ENCODE data around the gene CDK5RAP1.

Gene CDK5RAP1

GRCh38 chr20:33328157-33329137 is 72.9 kb downstream of the CDK5RAP1 start:
- no peak for DNase-seq

DNA sequence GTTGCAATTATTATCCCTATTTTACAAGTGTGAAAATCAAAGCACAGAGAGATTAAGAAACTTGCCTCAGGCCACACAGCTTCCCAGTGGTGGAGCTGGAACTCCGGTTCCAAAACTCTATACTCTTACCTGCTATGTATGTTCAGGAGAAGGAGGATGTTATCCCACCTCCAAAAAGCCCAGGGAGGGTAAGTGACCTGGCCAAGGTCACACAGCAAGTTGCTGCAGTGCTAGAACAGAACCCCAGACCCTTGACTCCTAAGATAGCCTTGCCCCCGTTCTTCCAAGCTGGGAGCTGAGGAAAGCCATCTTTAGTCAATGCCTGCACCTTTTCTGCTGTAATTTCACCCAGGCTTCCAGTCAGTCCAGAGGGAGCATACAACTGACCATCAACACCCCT is 76.0 kb downstream of the CDK5RAP1 start:
- DNase-seq: no peak

- DNase-seq: no peak
Measured at GRCh38 chr20:33323236-33323635, 78.1 kb downstream of the CDK5RAP1 start.

- DNase-seq: no peak
Measured at GRCh38 chr20:33322456-33322855, 78.9 kb downstream of the CDK5RAP1 start.

GRCh38 chr20:33320006-33320405 is 81.3 kb downstream of the CDK5RAP1 start:
- DNase-seq: no peak

GRCh38 chr20:33318096-33318429 is 83.3 kb downstream of the CDK5RAP1 start:
- DNase-seq: no peak

- no peak for DNase-seq
Measured at GRCh38 chr20:33317424-33318095, 83.8 kb downstream of the CDK5RAP1 start.

- no peak for DNase-seq
Measured at GRCh38 chr20:33316958-33317357, 84.4 kb downstream of the CDK5RAP1 start.

GRCh38 chr20:33316343-33316742 is 85.0 kb downstream of the CDK5RAP1 start:
- no peak for DNase-seq

- DNase-seq: no peak
Measured at GRCh38 chr20:33313686-33314314, 87.5 kb downstream of the CDK5RAP1 start.

- DNase-seq: no peak
Measured at GRCh38 chr20:33312583-33312982, 88.7 kb downstream of the CDK5RAP1 start.

DNA sequence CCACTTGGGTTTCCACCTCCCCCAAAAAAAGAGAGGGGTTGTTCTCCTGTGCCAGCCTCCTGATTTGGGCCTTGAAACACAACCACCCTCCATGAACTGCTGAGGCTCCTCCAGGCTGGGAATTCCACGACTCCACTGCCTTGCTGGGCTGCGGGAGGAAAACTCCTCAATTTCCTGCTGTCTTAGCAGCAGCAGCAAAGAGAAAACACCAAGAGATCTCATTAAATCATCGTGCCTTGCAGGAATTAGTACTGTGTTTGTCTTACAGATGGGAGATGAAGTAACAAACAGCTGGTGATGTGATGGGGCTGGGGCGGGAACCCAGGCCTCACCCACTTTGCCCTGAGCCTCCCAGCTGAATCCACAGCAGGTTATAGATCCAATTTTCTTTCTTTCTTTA is 89.3 kb downstream of the CDK5RAP1 start:
- DNase-seq: no peak

- DNase-seq: no peak
Measured at GRCh38 chr20:33311011-33311410, 90.3 kb downstream of the CDK5RAP1 start.

DNA sequence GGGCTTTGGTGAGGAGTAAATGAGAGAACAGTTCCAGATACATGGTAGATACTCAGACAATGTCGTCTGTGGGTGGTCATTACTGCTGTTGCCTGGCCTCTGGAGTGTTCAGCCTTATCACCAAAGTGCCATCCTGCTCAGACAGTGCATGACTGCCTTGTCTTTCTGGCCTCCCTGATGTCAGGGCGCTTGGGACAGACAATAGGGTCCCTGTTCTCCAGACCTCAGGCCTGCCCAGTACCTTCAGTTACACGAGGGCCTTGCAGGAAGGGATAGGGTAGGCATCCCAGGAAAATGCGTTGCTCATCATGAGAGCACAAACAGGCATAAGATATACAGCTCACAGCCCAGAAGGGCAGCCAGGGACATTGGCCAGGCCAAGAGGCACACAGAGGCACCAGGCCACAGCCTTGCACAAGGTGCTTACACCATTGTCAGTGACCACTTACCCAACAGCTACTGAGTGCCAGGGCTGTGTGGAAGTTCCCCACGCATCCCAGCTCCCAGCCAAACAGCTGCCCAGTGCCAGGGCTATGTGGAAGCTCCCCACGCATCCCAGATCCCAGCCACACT is 90.9 kb downstream of the CDK5RAP1 start:
- DNase-seq: no peak

DNA sequence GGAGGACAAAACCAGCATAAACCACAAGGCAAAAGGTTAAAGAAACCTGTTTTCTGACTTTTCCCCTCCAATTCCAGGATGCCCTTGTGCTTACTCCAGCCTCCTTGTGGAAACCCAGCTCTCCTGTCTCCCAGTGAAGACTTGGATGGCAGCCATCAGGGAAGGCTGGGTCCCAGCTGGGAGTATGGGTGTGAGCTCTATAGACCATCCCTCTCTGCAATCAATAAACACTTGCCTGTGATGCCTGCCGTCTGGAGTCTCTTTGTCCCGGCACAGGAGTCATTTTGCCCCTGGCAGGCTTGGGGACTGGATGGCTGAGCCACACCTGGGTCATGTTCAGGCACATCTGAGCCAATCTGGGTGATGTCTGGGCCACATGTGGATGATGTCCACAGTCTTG is 91.7 kb downstream of the CDK5RAP1 start:
- no peak for DNase-seq

Measured in NCI-H1048 (cell line).